OCI-LY7 (cell line): ENCODE data around the gene UBE2D4. TPM values are rescaled to one million over a fixed set of nuclear protein-coding genes. Genes with fewer than 3 reads are reported as not detected.

Source experiments
- BruUV-seq: library from RNA; stranded (reverse); fragments of 400-500 nt; replicated peaks from 2 replicates; lab custom pipeline; 2021; lab: Mats Ljungman, UMichigan
- CTCF ChIA-PET: fragments of 300-600 bp; sonication (Branson Sonifier 250); formaldehyde crosslinking; loops from one replicate; lab custom pipeline; 2022; ENCODE audit warnings: antibody characterized with exemption; ENCODE audit not compliant: unreplicated experiment; lab: Charles Lee
- POLR2A ChIA-PET: fragments of 300-600 bp; sonication (Branson Sonifier 250); formaldehyde crosslinking; loops from one replicate; lab custom pipeline; 2022; ENCODE audit warnings: antibody characterized with exemption; lab: Charles Lee
- DNase-seq: peaks from one replicate; pipeline ENCODE4 v3.0.0-alpha.2; 2015; ENCODE audit warnings: low spot score
- H2AFZ ChIP-seq: fragments of 200-600 bp; sonication (generic), shearing (Covaris generic); 2 replicates; pipeline ENCODE4 v1.6.1; 2014; ENCODE audit warnings: mild to moderate bottlenecking, antibody characterized with exemption, low read length, moderate library complexity
- H3K27ac ChIP-seq: fragments of 200-600 bp; sonication (generic); 2 replicates; pipeline ENCODE4 v1.5.1; 2014; ENCODE audit warnings: mixed run types, low read depth, mild to moderate bottlenecking, moderate library complexity, low read length, inconsistent platforms; ENCODE audit not compliant: poor library complexity, severe bottlenecking
- H3K36me3 ChIP-seq: fragments of 200-600 bp; sonication (generic); 2 replicates; pipeline ENCODE4 v1.6.1; 2014; ENCODE audit warnings: mild to moderate bottlenecking, antibody characterized with exemption, low read length, moderate library complexity, mixed read lengths; ENCODE audit not compliant: insufficient read depth
- H3K4me1 ChIP-seq: fragments of 200-600 bp; sonication (generic); 2 replicates; pipeline ENCODE4 v1.5.1; 2014; ENCODE audit warnings: mild to moderate bottlenecking, low read length; ENCODE audit not compliant: insufficient read depth, poor library complexity, severe bottlenecking
- H3K4me2 ChIP-seq: fragments of 200-600 bp; sonication (generic); 2 replicates; pipeline ENCODE4 v1.6.1; 2014; ENCODE audit warnings: mild to moderate bottlenecking, low read length
- H3K4me3 ChIP-seq: fragments of 200-600 bp; sonication (generic); 2 replicates; pipeline ENCODE4 v1.5.1; 2014; ENCODE audit warnings: mild to moderate bottlenecking, low read depth, low read length; ENCODE audit not compliant: poor library complexity, severe bottlenecking
- H3K79me2 ChIP-seq: fragments of 200-600 bp; sonication (generic); 2 replicates; pipeline ENCODE4 v1.6.1; 2016; ENCODE audit warnings: low read depth, mild to moderate bottlenecking, low read length, moderate library complexity, mixed read lengths; ENCODE audit not compliant: insufficient read depth
- H3K9me2 ChIP-seq: fragments of 200-600 bp; sonication (generic); 2 replicates; pipeline ENCODE4 v1.6.1; 2016; ENCODE audit warnings: mild to moderate bottlenecking, low read length, mixed read lengths; ENCODE audit not compliant: insufficient read depth
- H3K9me3 ChIP-seq: fragments of 200-600 bp; sonication (generic); 2 replicates; pipeline ENCODE4 v1.6.1; 2014; ENCODE audit warnings: mild to moderate bottlenecking, mixed run types, low read length, mixed read lengths
- H4K20me1 ChIP-seq: fragments of 200-600 bp; sonication (generic); 2 replicates; pipeline ENCODE4 v1.6.1; 2014; ENCODE audit warnings: mild to moderate bottlenecking, antibody characterized with exemption, low read length, moderate library complexity, mixed read lengths; ENCODE audit not compliant: insufficient read depth
- CTCF ChIP-seq: fragments of 200-600 bp; sonication (generic); conservative IDR thresholded peaks from 2 replicates; pipeline ENCODE4 v1.5.1; 2014; ENCODE audit warnings: mild to moderate bottlenecking, antibody characterized with exemption, low read length, moderate library complexity, mixed read lengths
- EZH2phosphoT487 ChIP-seq: fragments of 200-600 bp; sonication (generic); IDR thresholded peaks from 2 replicates; pipeline ENCODE4 v1.6.1; 2018; ENCODE audit warnings: low read depth, borderline replicate concordance, mild to moderate bottlenecking, mixed run types, antibody characterized with exemption, low read length, moderate library complexity, mixed read lengths
- intact Hi-C: fragments of 100-400 bp; cut with micrococcal nuclease; formaldehyde crosslinking; loops from one replicate; pipeline ENCODE4 v1.10.0; 2022; ENCODE audit not compliant: unreplicated experiment
- total RNA-seq, 2 experiments: library from RNA; depleted of rRNA in 1 of 2; stranded (reverse); fragments of >200 nt in 1 of 2; shearing (Covaris generic) in 1 of 2; gene quantifications; 2 replicates each; pipeline ENCODE4 v1.2.3, GENCODE V29; 2014 to 2022

The UBE2D4 gene
- total RNA-seq, 2 experiments from 2014 or later: 2.8 to 3.8 TPM

- ChIA-PET CTCF (no interaction called here), POLR2A (interaction anchor here (0.7 to 1.0 kb wide), 2 partner anchors 9 to 1106 kb away, joined by 3 to 5 read pairs; no protein-coding TSS in a partner anchor)
- Histone ChIP-seq H3K4me2 (no peak overlapping the region), H3K9me3 (no peaks in the 10 kb centered on the region), H3K9me2 (no peaks in the 10 kb centered on the region), H3K27ac (no peak overlapping the region), H2AFZ (no peak overlapping the region), H3K4me1 (no peaks in the 10 kb centered on the region), H3K4me3 (no peak overlapping the region), H4K20me1 (no peaks in the 10 kb centered on the region), H3K36me3 (no peaks in the 10 kb centered on the region), H3K79me2 (no peaks in the 10 kb centered on the region)
- intact Hi-C loops: no loop called here
- TF ChIP-seq CTCF (no peak), EZH2phosphoT487 (no peak)
- no TSS peak for BruUV-seq
- no peak for DNase-seq
Observed at GRCh38 chr7:43944286-43944685, 18.1 kb downstream of the UBE2D4 start.

- no peaks in the 10 kb centered on the region for H4K20me1 ChIP-seq
- no peaks in the 10 kb centered on the region for H3K9me3 ChIP-seq
- no TSS peak for BruUV-seq
- no peak for TF ChIP-seq CTCF
- TF ChIP-seq EZH2phosphoT487: no peak
- no peak for DNase-seq
- CTCF ChIA-PET: no interaction called here
- POLR2A ChIA-PET: no interaction called here
- no peak overlapping the region for H2AFZ ChIP-seq
- intact Hi-C loops: loop anchor here (10.0 kb wide), 1 partner anchor 227 kb away; the partner anchor contains the start of gene COA1
- H3K27ac ChIP-seq: no peak overlapping the region
- H3K4me2 ChIP-seq: no peak overlapping the region
- H3K4me1 ChIP-seq: peaks cover 22% of the 10 kb centered on the region
- no peaks in the 10 kb centered on the region for H3K9me2 ChIP-seq
- no peaks in the 10 kb centered on the region for H3K36me3 ChIP-seq
- no peaks in the 10 kb centered on the region for H3K79me2 ChIP-seq
- no peak overlapping the region for H3K4me3 ChIP-seq
Observed at GRCh38 chr7:43952028-43952427, 25.8 kb downstream of the UBE2D4 start.

- POLR2A ChIA-PET: interaction anchor here (0.5 kb wide), 1 partner anchor 99 kb away, joined by 5 read pairs; no protein-coding TSS in a partner anchor
- no TSS peak for BruUV-seq
Observed at GRCh38 chr7:43953071-43953470, 26.8 kb downstream of the UBE2D4 start.

More at GRCh38 chr7:43953071-43953470, 26.8 kb downstream of the UBE2D4 start:
- Histone ChIP-seq H3K79me2 (no peaks in the 10 kb centered on the region), H3K9me3 (no peaks in the 10 kb centered on the region), H4K20me1 (no peaks in the 10 kb centered on the region), H3K9me2 (no peaks in the 10 kb centered on the region), H3K4me2 (no peak overlapping the region), H3K4me3 (no peak overlapping the region), H3K36me3 (no peaks in the 10 kb centered on the region), H2AFZ (no peak overlapping the region), H3K27ac (no peak overlapping the region), H3K4me1 (peaks cover 22% of the 10 kb centered on the region)
- intact Hi-C loops: loop anchor here (10.0 kb wide), 1 partner anchor 228 kb away; the partner anchor contains the start of gene COA1
- DNase-seq: no peak
- TF ChIP-seq CTCF: no peak
- no peak for TF ChIP-seq EZH2phosphoT487
- CTCF ChIA-PET: no interaction called here
